ENCODE measurements around the gene PDSS2.

- no peak for TF ChIP-seq CTCF (IDR thresholded peaks at IDR 0.05; ENCODE audit: low read depth, low read length)
- TF ChIP-seq EZH2phosphoT487 (IDR thresholded peaks at IDR 0.05; ENCODE audit: low read depth): no peak
These were observed 166.0 kb downstream of the PDSS2 start for GRCh38 chr6:107293350-107293749.
